PC-9 (cell line): Measurements from ENCODE around the gene ATF6.

Experiments used
- CTCF ChIP-seq: fragments of 200-600 bp; sonication (generic); conservative IDR thresholded peaks from 2 replicates; pipeline ENCODE4 v1.6.1; 2017; ENCODE audit warnings: mixed run types, antibody characterized with exemption, mild to moderate bottlenecking, moderate library complexity
- EZH2 ChIP-seq: fragments of 200-600 bp; sonication (generic); IDR thresholded peaks from 2 replicates; pipeline ENCODE4 v1.8.0; 2017; ENCODE audit warnings: antibody characterized with exemption, low read depth

GRCh38 chr1:161834967-161835550 is 68.9 kb downstream of the ATF6 start:
- TF ChIP-seq CTCF (no peak), EZH2 (no peak)
